Peyer's patch (tissue), 4 donors: ENCODE measurements around the gene RABEPK.

Experiments
- CTCF ChIP-seq, 6 experiments: fragments of 450-650 bp in 4 of 6; fragments of 200-600 bp in 2 of 6; sonication (generic) in 1 of 6; IDR thresholded peaks; one replicate each; pipeline ENCODE4 v1.5.1; 2017 to 2019; ENCODE audit warnings: antibody characterized with exemption in 6 of 6, mild to moderate bottlenecking in 3 of 6, moderate library complexity in 1 of 6
- POLR2A ChIP-seq, 2 donors: fragments of 450-650 bp; IDR thresholded peaks; one replicate each; pipeline ENCODE4 v1.5.1; 2017; ENCODE audit warnings: antibody characterized with exemption in 2 of 2, mild to moderate bottlenecking in 2 of 2, moderate library complexity in 2 of 2

GRCh38 chr9:125183054-125183453, 17.3 kb upstream of the RABEPK start:
- TF ChIP-seq CTCF (IDR thresholded peaks at IDR 0.05) = no peak
- no peak for TF ChIP-seq POLR2A (IDR thresholded peaks at IDR 0.05)
